ENCODE results near the gene C14orf119. TPM values are rescaled to one million over a fixed set of nuclear protein-coding genes. Genes with fewer than 3 reads are reported as not detected.

C14orf119 gene, protein sequence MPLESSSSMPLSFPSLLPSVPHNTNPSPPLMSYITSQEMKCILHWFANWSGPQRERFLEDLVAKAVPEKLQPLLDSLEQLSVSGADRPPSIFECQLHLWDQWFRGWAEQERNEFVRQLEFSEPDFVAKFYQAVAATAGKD
- 58.2 and 80.6 TPM in 2 replicates for total RNA-seq

GRCh38 chr14:23095196-23096108, at the start of gene C14orf119:
Gene C14orf119, plus strand, starts transcription at chr14:23095505. Its CDS starts 2,154 bp downstream, at chr14:23097659.

GRCh38 chr14:23056956-23057756, 38.1 kb upstream of the C14orf119 start, which contains the start of gene CDH24:
Gene CDH24, minus strand, starts transcription at chr14:23057520. Its CDS starts 1,787 bp downstream, at chr14:23055733.

DNA sequence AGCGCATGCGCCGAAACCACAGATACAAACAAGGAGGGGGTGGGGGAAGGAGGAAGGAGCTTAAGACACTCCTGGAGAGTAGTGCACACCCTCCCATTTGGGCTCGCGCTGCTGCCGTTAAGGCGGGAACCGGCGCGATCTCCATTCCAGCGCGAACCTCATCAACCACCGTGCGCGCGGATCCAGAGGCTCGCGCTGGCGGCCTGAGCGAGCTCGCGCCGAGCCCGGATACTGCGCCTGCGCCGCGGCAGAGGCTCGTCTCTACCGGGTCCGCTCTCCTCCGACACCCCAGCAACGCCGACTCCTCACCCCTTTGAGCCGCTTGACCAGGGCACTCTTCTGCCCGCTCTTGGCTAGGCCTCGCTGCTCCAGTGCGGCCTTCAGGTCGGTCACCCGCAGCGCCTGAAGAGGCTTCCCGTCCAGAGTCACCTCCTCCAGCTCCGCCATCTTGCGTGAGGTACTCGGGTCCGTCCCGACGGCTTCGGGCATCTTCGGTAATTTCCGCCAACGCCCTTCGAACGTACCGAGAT, 574 bp upstream of the C14orf119 start, which contains the start of gene ACIN1:
Gene ACIN1, minus strand, starts transcription at position 471 of the 530 bp plus-strand sequence. Its CDS starts 24 bp downstream, at position 447.

DNA sequence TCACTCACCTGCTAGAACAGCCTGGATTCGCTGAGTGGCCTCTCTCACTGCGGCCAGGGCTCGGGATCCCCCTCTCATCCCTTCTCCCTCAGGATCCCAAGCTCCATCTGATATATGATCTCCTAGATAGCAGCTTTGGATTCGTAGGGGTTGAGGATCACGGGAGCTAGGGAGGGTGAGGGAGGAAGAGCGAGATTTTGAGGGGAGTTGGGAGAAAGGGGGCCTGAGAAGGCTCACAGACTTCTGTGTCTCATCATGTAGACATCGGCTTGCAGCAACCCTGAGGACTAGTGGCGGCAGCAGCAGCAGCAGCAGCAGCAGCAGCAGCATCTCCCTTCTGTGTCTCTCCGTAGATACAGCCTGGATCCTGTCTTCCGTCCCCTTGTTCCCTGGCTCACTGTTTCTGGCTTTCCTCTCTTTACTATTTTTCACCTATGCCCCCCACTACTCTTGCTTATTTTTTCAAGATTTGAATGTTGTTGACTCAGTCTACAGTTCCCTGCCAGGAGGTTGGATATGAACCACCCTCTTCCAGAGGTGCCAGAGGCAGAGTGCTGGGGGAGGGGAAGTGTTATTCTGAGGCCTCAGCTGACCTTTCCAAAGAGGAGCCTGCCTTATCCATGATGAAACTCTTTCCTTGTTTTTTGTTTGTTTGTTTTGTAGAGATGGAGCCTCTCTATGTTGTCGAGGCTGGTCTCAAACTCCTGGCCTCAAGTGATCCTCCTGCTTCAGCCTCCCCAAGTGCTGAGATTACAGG, 9.5 kb downstream of the C14orf119 start, which contains the start of gene CIROP:
Gene CIROP, minus strand, starts transcription at position 399 of the 757 bp plus-strand sequence. Its CDS starts 69 bp downstream, at position 330.

DNA sequence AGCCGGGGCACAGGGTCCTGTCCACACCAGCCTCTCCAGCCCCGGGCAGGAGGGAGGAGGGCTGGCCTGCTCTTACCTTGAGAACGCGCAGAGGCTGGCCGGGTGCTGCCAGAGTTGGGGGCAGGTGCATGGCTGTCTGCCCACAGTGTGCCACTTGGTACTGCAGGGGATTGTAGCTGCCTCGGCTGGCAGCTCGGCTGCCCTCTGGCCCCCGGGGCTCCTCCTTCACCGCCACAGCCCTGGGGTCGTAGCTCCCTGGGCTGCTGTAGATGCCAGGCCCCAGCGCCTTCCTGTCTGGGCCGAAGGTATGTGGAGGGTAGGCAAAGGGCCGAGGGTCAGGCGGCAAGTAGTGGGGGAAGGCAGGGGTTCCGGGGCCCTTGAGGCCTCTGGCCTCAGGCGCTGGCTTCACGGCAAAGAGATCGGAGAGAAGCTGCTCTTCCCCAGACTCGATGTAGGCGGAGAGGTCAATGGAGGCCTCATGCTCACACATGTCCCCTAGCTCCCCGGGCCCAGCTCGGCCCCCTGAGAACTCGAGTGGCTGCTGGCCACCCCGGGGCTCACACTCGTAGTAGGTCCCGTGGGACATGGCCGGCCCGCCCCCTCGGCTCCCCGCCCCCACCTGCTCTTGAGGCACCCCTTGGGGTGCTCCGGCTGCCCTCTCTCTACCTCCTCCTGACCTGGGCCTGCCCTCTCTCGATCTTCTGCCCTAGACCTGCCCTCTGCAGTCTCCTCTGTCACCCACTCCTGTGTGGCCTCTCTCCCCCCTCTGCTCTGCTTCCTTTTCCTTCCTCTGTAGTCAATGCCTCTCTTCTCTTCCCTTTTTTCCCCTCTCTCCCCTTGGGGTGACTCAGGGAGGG, 23.4 kb downstream of the C14orf119 start, which contains the start of gene CEBPE:
Gene CEBPE, minus strand, starts transcription at position 750 of the 857 bp plus-strand sequence. Its CDS starts 164 bp downstream, at position 586.

Other genes starting within 250 kb of the C14orf119 start
- 40.8 and 66.0 TPM in 2 replicates for gene LRP10, start 223.8 kb upstream of the C14orf119 start, total RNA-seq
- gene REM2, start 212.3 kb upstream of the C14orf119 start, total RNA-seq = 0.09 and 0.14 TPM in 2 replicates
- gene RBM23, start 176.4 kb upstream of the C14orf119 start, total RNA-seq = 47.5 and 50.9 TPM in 2 replicates
- 45.7 and 48.5 TPM in 2 replicates for gene PRMT5, start 166.1 kb upstream of the C14orf119 start, total RNA-seq
- gene HAUS4, start 138.4 kb upstream of the C14orf119 start, total RNA-seq = 27.6 and 32.4 TPM in 2 replicates
- gene AJUBA, start 113.0 kb upstream of the C14orf119 start, total RNA-seq = 31.0 and 47.3 TPM in 2 replicates
- 10.4 and 11.7 TPM in 2 replicates for gene C14orf93, start 85.4 kb upstream of the C14orf119 start, total RNA-seq
- gene PSMB5, start 60.6 kb upstream of the C14orf119 start, total RNA-seq = 222 and 237 TPM in 2 replicates
- gene PSMB11, start 53.3 kb upstream of the C14orf119 start, total RNA-seq = not detected in 2 replicates
- gene CDH24, start 38.0 kb upstream of the C14orf119 start, total RNA-seq = 3.3 and 6.2 TPM in 2 replicates
- gene ACIN1, start 369 bp upstream of the C14orf119 start, total RNA-seq = 53.8 and 73.3 TPM in 2 replicates
- gene CIROP, start 9.5 kb downstream of the C14orf119 start, total RNA-seq = under 0.01 and 0.18 TPM in 2 replicates
- not detected in 2 replicates for gene CEBPE, start 23.8 kb downstream of the C14orf119 start, total RNA-seq
- gene SLC7A8, start 88.2 kb downstream of the C14orf119 start, total RNA-seq = 1.9 and 2.3 TPM in 2 replicates
- gene RNF212B, start 142.4 kb downstream of the C14orf119 start, total RNA-seq = not detected in 2 replicates
- gene HOMEZ, start 190.6 kb downstream of the C14orf119 start, total RNA-seq = 4.0 and 6.1 TPM in 2 replicates
- 1.8 and 2.6 TPM in 2 replicates for gene PPP1R3E, start 207.4 kb downstream of the C14orf119 start, total RNA-seq
- 12.8 and 13.2 TPM in 2 replicates for gene BCL2L2, start 211.3 kb downstream of the C14orf119 start, total RNA-seq
- 102 and 114 TPM in 2 replicates for gene PABPN1, start 226.0 kb downstream of the C14orf119 start, total RNA-seq

Data from smooth muscle cell of bladder (primary cell).